ENCODE data around the gene FAM120B.

FAM120B gene

GRCh38 chr6:170455335-170455979 is 148.9 kb downstream of the FAM120B start:
- Mint-ChIP-seq H3K36me3 (no peaks in the 10 kb centered on the region), H3K27me3 (no peaks in the 10 kb centered on the region), H3K4me3 (no peak overlapping the region), H3K9me3 (ENCODE audit: low read depth) (no peaks in the 10 kb centered on the region), H3K4me1 (ENCODE audit: low read depth) (peaks cover 12% of the 10 kb centered on the region), H3K27ac (no peak overlapping the region)

- peaks cover 14% of the 10 kb centered on the region for H3K4me1 Mint-ChIP-seq (ENCODE audit: low read depth)
- no peak overlapping the region for H3K4me3 Mint-ChIP-seq
- no peaks in the 10 kb centered on the region for H3K36me3 Mint-ChIP-seq
- no peaks in the 10 kb centered on the region for H3K9me3 Mint-ChIP-seq (ENCODE audit: low read depth)
- H3K27me3 Mint-ChIP-seq = peaks cover 1% of the 10 kb centered on the region
- H3K27ac Mint-ChIP-seq = no peak overlapping the region
Observed at GRCh38 chr6:170456334-170456733, 149.8 kb downstream of the FAM120B start.

Measured in activated naive CD8-positive, alpha-beta T cell (primary cell).